ENCODE data around the gene MROH2A.
"Not testable (repeated sequence)": the region's sequence is repeated elsewhere in the genome, so short reads cannot be mapped to it uniquely, and the experiment has no call there.

- not testable (repeated sequence) for TF ChIP-seq POLR2A, CTCF (IDR thresholded peaks at IDR 0.05)
Observed at GRCh38 chr2:233736868-233737653, 41.1 kb upstream of the MROH2A start.

Measured in heart left ventricle (tissue), 13 donors.